Left renal cortex interstitium (tissue), 4 donors: ENCODE results near the gene ABCA13. TPM values are rescaled to one million over a fixed set of nuclear protein-coding genes. Genes with fewer than 3 reads are reported as not detected.

ENCODE experiments used
- DNase-seq, 4 donors: peaks; one replicate each; pipeline ENCODE4 v3.0.0-alpha.2; 2013; ENCODE audit warnings: low read depth in 4 of 4, low spot score in 2 of 4, missing footprints in 1 of 4
- polyA plus RNA-seq, 4 donors: library from polyadenylated mRNA; unstranded; fragments of 120-200 nt; gene quantifications; one replicate each; pipeline ENCODE4 v1.2.1, GENCODE V29; 2013; ENCODE audit not compliant: insufficient read length in 4 of 4

The ABCA13 gene
- polyA plus RNA-seq, 4 donors, result 0.57 to 1.0 (median 0.89) TPM

DNA sequence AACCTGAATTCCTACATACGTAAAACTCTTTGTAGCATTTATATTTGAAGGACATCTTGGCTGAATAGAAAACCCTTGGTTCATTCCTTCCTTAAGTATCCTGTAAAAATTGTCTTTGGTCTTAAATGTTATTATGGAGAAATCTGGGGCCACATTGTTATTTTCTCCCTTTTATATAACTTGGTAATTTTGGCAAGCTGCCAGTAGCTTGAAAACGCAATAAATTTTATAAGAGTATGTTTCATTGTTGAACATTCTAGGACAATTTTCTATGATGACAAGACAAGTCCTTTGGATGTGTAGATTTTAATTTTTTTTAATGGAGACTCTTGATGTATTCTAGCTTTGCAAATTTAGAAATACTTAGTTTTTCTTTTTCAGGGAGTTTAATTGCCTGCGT, 191.9 kb downstream of the ABCA13 start:
- DNase-seq, result no peak

DNA sequence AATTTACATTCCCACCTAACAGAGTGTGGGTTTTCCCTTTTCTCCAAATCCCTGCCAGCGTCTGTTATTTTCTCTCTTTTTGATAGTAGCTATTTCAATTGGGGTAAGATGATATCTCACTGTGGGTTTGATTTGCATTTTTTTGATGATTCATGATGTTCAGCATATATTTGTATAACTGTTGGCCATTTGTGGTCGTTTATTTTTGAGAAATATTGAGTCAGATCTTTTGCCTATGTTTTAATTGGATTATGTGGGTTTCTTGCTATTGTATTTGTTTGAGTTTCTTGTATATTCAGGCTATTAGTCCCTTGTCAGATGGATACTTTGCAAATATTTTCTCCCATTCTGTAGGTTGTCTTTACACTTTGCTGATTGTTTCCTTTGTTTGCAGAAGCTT, 193.8 kb downstream of the ABCA13 start:
- DNase-seq, result no peak

DNA sequence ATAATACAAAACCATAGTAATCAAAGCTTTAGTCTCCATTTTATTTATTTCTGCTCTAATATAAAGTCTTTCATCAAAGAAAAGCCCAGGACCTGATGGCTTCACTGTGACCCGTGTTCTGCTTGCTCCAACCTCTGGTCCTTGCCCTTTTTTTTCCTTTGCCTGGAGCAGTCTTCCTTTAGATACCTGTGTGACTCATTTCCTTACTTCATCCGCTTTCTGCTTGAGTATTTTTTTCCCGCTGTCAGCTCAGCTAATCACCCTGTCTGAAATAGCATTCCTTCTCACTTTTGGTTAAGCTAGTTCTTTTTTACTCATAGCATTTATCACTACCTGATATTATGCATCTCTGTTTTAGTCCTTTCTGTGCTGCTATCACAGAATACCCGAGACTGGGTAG, 194.8 kb downstream of the ABCA13 start:
- DNase-seq, result no peak

DNA sequence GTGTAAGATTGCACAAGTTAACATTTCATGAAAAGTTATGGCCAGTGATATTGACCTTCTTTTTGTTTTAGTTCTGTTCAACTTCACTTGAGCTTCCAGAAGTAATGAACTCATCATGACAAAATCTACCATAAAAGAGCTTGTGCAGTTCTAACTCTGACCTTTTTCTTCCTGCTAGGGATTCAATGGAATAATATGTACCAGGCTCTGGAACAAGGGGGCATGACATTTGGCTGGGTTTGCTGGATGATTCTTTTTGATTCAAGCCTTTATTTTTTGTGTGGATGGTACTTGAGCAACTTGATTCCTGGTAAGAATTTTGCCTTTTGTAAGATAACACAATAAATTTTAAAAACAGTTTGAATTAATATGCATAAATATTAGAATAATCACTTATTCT, 205.0 kb downstream of the ABCA13 start:
- DNase-seq, result no peak

DNA sequence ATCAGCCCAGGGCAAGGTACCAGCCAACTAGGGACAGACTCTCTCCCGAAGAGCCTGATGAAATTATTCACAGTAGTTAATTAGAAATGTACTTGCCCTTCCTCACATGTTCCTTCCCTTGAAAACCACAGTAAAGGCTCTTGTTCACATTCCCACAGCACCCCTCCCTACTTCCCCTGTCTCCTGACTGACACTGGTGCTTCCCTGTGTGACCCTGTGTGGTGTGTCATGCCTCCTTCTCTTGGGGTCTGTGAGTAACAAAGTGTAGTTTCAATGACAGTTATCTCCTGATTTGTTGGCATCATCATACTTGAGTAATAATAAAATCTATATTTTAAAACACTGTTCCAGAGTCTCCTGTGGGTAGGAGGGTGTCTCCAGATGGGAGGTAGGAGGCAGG, 209.7 kb downstream of the ABCA13 start:
- no peak for DNase-seq

DNA sequence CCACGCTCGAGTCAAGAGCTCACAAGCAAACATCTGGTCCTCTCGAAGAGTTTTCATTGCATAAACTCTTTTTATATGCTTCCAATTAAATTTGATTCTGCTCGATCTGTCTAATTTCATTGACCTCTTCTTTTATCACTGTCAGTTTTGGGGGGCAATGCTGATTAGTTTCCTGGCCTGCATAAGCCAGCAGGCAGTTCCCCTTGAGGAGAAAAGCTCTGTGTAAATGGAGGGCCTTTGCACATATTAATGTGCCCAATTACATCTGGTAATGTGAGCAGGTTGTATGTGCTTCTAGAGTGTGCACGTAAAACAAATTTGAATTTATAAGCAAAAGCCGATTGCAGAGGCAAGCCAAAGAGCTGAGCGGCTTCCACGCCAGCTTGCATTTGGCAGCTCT, 210.3 kb downstream of the ABCA13 start:
- no peak for DNase-seq

DNA sequence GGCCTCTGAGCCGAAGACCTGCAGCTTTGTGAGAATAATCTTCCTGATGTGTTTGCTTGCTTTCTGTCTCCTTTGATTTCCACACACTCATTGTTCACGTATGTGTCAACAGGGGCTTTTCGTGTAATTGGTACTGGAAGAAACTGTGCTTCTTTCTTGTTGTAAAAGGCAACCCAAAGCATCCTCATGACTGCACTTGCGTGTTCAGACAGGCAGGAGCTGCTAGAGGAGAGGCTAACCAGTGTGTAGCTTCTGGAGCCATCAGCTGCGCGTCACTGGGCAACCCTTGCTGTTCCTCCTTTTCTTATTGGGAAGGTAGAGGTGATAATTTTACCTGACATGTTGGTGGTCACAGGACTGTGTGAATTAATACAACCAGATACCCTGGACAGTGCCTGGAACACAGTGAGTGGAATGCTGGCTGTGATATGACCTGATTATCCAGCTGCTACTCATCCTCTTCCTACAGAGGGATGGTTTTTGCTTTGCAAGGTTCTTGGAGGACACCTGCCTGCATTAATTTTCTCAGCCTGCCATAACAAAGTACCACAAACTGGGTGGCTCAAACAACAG, 213.0 kb downstream of the ABCA13 start:
- DNase-seq, result no peak

DNA sequence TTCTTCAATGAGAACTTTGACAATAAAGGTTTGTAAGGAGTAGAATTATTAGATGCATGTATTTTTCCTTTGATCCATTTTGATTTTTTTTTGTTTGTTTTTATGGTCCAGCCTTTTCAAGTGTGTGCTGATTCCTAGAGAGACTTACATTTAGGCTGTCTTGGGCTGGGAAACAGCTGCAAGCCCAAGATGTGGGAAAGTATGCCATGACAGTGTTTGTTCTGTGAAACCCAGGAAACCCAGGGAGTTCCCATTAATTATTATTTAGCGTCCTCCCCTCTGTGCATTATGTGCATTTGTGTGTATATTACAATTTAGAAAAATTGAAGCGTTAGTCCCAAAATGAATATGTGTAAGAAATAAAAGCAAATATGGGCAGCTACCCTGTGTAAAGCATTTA, 216.7 kb downstream of the ABCA13 start:
- no peak for DNase-seq

DNA sequence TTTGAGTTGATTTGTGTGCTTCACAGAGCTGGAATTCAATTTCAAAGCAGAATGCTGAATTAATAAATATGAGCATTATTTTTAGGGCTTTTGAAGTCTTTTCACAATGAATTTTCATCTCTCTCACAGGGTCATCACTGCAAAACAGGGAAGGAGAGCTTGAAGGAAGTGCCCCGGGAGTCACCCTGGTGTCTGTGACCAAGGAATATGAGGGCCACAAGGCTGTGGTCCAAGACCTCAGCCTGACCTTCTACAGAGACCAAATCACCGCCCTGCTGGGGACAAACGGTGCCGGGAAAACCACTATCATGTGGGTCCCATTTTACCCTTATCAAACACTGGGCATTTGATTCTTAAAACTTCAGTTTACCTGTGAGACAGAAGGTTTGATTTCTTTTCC, 217.7 kb downstream of the ABCA13 start:
- no peak for DNase-seq

DNA sequence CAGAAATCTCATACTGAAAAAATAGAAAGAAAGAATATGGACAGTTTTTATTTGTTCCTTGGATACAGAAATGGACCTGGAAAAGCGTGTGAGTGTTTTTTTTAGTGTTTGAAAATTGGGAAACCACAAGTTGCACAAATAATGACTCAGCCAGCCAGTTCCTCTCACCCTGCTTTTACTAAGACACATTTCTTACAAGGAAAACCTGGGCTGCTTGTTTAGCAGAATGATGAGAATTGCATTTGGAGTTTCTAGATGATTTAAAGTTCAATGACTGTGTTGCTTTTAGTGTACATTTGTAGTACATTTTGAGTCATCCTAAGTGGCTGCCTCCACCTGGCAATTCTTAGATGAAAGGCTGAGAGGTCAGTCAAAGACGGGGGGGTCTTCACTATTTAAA, 218.7 kb downstream of the ABCA13 start:
- no peak for DNase-seq

DNA sequence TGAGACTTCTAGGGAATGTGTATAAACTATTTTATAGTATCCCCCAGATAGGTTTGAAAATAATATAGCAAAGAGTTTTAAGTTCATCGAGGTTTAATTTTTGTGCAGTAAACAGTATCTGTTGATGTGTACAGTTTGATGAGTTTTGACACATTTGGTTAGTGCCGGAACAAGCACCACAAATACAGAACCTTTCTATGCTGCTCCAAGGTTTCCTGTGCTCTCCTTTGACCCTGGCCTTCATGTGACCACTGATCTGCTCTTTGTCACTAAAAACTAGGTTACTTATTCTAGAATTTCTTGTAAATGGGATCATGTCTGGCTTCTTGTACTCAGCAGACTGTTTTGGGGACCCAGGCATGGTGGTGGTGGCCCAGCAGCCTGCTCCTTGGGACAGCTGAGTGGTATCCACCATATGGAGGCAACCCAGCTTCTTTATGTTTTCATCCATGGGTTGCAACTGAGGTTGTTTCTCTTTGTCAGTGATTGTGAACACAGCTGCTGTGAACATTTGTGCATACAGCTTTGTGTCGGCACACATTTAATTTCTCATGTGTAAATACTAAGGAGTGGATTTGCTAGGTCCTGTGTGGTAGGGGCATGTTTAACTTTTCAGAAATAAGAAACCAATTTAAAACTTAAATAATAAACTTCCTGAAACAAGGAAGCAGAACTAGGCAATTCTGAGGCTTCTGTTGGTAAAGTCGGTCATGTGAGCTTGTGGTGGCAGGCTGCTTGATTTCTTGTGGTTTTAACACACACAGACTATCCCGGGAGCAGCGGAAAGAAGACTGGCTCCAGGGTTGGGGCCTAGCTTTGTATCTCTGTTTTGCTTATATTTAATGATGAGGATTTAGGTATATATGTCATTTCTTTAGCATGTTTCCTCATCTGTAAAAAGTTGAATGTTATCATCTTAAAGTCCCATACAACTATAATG, 219.4 kb downstream of the ABCA13 start:
- DNase-seq, result no peak

DNA sequence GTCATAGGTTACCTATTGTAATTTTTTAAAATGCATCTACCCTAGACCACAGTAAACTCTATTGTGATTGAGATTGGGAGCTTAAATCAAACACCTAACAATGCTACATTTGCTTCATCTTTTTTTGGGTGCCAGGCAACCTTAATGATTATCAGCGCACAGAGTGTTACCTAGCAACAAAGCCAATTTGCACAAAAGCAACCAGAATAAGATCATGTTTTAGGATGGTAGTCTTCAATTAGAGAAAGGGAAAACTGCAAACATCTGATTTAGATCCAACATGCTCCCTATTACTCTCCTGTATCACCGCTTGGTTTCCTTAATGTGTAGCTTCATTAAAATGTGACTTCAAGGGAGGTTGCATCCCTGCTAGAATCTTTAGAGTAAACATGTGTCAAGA, 226.9 kb downstream of the ABCA13 start:
- DNase-seq, result no peak

DNA sequence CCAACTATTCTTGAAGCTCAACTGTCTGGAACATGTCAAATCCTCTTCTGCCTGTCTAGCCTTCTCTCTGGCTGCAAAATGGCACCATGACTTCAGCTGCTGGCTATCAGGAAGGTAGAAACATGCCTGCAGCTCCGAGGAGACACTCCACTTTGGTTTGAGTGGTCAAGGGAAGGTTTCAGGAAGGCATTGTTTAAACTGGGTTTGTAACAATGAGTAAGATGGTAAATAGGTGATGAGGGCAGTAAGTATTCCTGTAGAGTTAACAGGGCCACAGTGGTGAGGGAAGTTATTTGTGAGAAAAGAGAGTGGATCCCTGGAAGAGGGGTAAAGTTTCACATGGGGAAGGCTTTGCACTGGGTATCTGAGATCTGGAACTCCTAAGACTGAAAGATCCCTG, 231.5 kb downstream of the ABCA13 start:
- DNase-seq, result no peak

DNA sequence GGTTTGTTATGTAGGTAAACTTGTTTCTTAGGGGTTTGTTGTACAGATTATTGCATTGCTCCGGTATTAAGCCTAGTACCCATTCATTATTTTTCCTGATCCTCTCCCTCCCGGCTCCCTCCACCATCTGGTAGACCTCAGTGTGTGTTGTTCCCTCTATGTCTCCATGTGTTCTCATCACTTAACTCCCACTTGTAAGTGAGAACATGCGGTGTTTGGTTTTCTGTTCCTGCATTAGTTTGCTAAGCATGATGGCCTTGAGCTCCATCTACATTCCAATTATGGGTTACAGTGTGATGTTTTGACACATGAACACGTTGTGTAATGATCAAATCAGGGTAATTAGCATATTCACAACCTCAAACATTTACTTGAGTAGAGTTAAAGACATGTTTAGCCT, 237.5 kb downstream of the ABCA13 start:
- no peak for DNase-seq

DNA sequence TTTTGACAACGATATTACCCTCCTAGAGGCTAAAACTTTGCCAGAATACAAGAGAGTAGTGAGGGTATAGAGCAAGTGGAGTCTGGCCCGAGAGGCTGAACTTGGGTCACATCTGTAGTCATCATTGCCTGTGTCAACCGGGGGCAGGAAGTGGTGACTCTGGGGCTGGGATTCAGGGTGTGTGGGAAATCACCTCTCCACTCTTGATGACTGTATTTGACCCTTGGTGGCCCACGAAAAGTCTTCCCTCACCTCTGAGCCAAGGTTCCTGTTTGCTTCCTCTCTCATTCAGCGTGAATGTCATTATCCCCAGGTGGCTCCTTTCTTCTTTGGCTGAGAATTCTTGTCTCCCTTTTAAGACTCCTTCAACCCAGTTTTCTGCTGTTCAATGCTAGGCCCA, 240.4 kb downstream of the ABCA13 start:
- DNase-seq, result no peak

DNA sequence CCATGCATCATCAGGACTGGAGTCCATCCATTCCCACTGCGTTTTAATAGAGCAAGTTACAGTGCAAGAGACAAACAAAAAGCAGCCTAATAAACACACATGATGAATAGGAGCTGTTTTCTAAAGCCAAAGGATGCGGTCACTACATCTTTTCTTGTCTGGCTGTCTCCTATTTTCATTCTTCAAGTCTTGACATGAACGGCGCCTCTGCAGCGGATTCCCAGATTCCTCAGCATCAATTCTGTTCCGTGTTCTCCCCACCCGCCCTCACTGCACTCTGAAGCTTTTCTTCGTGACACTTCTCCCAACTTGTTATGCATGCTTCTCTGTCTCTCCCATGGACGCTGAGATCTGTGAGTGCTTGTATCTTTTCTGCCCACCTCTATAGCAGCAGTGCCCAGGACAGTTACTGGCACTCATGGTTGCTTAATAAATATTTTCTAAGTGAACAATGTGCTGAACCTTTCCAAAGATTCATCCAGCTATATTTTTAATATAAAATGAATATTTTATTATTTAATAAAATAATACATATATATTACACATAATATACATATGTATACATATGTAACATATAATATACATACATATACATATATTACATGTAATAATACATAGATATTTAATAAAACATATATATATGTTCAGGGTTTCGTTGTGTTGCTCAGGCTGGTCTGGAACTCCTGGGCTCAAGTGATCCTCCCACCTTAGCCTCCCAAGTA, 242.9 kb downstream of the ABCA13 start:
- DNase-seq, result no peak

DNA sequence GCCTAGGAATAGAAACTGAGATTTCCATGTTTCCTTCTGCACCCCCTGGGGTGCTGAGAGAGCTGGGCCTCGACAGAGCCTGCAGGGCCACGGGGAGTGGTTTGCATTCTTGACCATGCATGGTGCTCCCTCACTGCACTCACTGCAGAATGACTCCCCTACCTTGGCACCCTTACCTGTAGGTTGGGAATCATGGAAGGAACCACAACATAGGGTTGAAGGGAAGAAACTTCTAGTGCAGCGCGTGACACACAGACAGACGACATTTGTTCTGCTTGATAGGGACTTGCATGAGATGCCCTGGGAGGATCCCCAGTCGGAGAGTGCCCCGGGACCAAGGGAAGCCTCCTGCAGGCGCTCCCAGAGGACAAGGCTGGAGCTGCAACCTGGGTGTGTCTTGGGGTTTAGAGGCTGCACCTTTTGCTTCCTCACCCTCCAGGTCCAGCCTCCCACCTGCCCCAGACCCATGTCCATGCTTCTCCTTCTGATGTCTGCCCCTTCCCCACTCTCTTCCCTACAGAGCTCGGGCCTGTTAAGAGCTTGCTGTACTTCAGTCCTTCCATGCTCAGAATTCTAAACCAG, 245.2 kb downstream of the ABCA13 start:
- DNase-seq, result no peak

DNA sequence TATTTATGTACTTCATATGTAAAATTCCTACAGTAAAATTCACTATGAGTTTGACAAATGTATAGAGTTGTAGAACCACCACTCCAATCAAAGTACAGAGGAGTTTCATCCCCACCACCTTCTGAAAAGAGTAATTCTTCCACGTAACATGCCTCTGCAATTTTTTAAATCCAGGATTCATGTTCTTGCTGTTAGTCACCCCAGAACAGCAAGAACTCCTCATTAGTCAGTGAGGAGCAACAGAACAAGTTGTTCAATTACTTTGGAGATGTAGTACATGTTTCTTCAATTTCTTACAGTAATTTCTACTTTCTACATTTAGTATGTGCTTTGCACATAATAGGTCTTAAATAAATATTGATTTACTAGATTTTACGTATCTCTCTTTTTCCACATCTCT, 248.1 kb downstream of the ABCA13 start:
- DNase-seq, result no peak

DNA sequence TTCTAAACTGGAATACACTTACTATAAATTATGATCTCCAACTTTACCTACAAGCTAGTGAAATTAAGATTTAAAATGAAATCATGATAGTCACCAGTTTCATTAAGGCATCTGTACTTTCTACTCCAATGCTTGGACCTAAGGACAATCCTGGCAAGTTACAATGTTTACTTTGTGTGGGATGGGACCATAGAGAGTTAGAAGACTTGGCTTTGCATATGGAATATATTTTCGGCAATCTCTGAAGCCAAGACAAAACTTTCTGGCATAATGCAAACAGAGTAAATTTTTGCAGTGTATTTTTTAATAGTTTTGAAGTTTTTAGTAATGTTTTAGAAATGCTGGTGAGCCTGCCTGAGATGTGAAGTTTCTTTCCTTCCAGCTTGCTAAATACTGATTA, 248.9 kb downstream of the ABCA13 start:
- DNase-seq, result no peak

DNA sequence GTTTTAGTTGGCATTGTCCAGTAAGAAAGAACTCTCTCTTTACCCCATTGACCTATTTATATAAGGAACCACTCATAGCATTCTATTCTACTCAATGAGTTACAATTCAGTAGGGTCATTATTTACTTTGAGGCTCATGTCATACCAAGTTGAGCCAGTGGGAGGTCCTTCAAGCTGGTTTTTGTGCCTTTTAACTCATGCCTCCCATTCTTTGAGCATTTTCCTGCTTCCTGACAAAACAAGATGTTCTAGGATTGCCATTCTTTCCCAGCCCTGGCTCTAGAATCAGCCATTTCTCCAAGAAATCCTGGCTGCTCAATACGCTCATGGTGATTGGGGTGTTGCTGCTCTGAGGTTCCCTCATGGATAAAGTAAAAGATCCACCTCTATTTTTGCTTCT, 250.1 kb downstream of the ABCA13 start:
- no peak for DNase-seq

DNA sequence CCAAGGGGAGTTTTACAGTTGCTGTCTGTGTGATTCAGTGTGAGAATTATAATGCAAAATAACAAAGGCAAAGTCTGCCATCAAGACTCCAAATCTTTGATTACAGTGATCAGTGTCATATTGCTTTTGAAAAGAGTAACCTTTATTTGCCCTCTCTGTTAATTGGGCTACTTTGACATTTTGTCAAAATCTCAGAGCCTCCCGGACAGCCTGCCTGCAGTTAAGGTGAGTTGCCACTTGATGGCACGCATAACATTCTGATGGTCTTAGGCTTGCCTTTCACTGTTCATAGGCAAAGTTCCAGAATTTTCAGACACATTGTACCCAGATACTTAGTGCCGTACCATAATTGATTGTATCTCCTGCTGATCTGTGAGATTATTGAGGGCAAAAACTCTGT, 253.5 kb downstream of the ABCA13 start:
- no peak for DNase-seq
